Heart right ventricle (tissue), 16 donors: ENCODE results near the gene OAF. TPM values are rescaled to one million over a fixed set of nuclear protein-coding genes. Genes with fewer than 3 reads are reported as not detected.

Source experiments
- ATAC-seq, 8 donors: fragments of 200-7000 bp; cut with Tn5 transposase; one replicate each; pipeline ENCODE4 v1.9.1; 2020; ENCODE audit warnings: mild to moderate bottlenecking in 8 of 8, moderate library complexity in 8 of 8, moderate number of reproducible peaks in 1 of 8
- DNase-seq, 2 donors: peaks; one replicate each; pipeline ENCODE4 v3.0.0-alpha.2; 2020
- H3K27ac ChIP-seq, 10 donors: fragments of 200-600 bp; sonication (generic) in 2 of 10; one replicate each; pipeline versions ENCODE4 v1.5.0 to v1.8.0; 2020 to 2022; ENCODE audit warnings: mild to moderate bottlenecking in 3 of 10
- H3K27me3 ChIP-seq, 7 donors: fragments of 200-600 bp; one replicate each; pipeline ENCODE4 v1.8.0; 2021 to 2022; ENCODE audit warnings: mild to moderate bottlenecking in 2 of 7
- H3K36me3 ChIP-seq, 9 donors: fragments of 200-600 bp; sonication (generic) in 1 of 9; one replicate each; pipeline versions ENCODE4 v1.5.0 to v1.8.0; 2020 to 2022; ENCODE audit warnings: mild to moderate bottlenecking in 2 of 9
- H3K4me1 ChIP-seq, 9 donors: fragments of 200-600 bp; sonication (generic) in 1 of 9; one replicate each; pipeline versions ENCODE4 v1.5.0 to v1.8.0; 2020 to 2022; ENCODE audit warnings: mild to moderate bottlenecking in 4 of 9
- H3K4me3 ChIP-seq, 10 donors: fragments of 200-600 bp; sonication (generic) in 2 of 10; one replicate each; pipeline versions ENCODE4 v1.5.0 to v1.8.0; 2020 to 2022; ENCODE audit warnings: mild to moderate bottlenecking in 7 of 10, moderate library complexity in 2 of 10
- H3K9me3 ChIP-seq, 11 donors: fragments of 200-600 bp in 10 of 11; sonication (generic) in 2 of 11; one replicate each; pipeline versions ENCODE4 v1.5.0 to v1.8.0; 2013 to 2022; ENCODE audit warnings: mild to moderate bottlenecking in 2 of 11, control low read depth in 1 of 11, moderate library complexity in 1 of 11
- CTCF ChIP-seq, 9 donors: fragments of 200-600 bp; sonication (generic) in 2 of 9; IDR thresholded peaks; one replicate each; pipeline versions ENCODE4 v1.5.0 to v1.8.0; 2021 to 2022; ENCODE audit warnings: antibody characterized with exemption in 9 of 9, mild to moderate bottlenecking in 5 of 9, moderate library complexity in 1 of 9
- WGBS, 2 donors: extraction: QIAGEN DNeasy Blood & Tissue Kit; methylation state at CpG; one replicate each; pipeline ENCODE4 v1.1.7; 2013; ENCODE audit warnings: inconsistent platforms in 1 of 2; 5-methylcytosine and 5-hydroxymethylcytosine counted together
- intact Hi-C, 10 donors: fragments of 100-400 bp; cut with DNase I; formaldehyde crosslinking; loops; one replicate each; pipeline versions ENCODE4 v1.11.1 to v1.14.2; 2022
- polyA plus RNA-seq, 2 donors: library from polyadenylated mRNA; stranded (reverse); fragments of 200-250 nt; gene quantifications; one replicate each; pipeline ENCODE4 v1.2.3, GENCODE V29; 2013
- total RNA-seq, 10 donors: library from RNA; stranded (reverse); fragmentation: NEBNext Ultra II Directional in 3 of 10; extraction: Animal tissue kit (Norgen Biotek cat#: 25700) in 3 of 10; gene quantifications; one replicate each; pipeline versions ENCODE4 v1.2.1 to v1.2.4, GENCODE V29; 2021 to 2023
- donor health status: Arrhythmogenic right ventricular cardiomyopathy.
- donor health status: ischemic (EF 13 %, LVEDD 7.1; RV severe dilation, severe dysfunction).
- donor health status: healthy with polysubstance abuse.
- donor health status: DM: no; HTN: yes; CAD: no.
- donor health status: DM: no; HTN: no; CAD: no.
- donor health status: ischemic (EF 25% LVEDD 6.9; RV normal size, moderate dysfunction).
- donor health status: ischemic (EF 25% LVEDD 5.7; RV mildly dilated, moderate dysfunction).
- donor health status: healthy.
- donor health status: DM: yes; HTN: yes; CAD: no.
- donor health status: Ischemic cardiomyopathy.
- donor health status: ischemic (EF 35%, LVEDD 5.7; RV mildly dilated, moderate dysfunction).
- donor health status: nonischemic (EF 11% LVEDD 7.7; RV severe dilation, severe dysfunction).
- donor health status: DM: yes; HTN: yes; CAD: no.
- donor health status: PGD.
- donor health status: ischemic (EF 29% LVEDD 5.4; RV normal size, mild dysfunction).
- donor health status: nonischemic (EF 23%, LVEDD 6.1; RV moderate dilation, normal function).

The OAF gene
- total and polyA plus RNA-seq, 12 donors = 8.4 to 41.6 (median 15.3) TPM

DNA sequence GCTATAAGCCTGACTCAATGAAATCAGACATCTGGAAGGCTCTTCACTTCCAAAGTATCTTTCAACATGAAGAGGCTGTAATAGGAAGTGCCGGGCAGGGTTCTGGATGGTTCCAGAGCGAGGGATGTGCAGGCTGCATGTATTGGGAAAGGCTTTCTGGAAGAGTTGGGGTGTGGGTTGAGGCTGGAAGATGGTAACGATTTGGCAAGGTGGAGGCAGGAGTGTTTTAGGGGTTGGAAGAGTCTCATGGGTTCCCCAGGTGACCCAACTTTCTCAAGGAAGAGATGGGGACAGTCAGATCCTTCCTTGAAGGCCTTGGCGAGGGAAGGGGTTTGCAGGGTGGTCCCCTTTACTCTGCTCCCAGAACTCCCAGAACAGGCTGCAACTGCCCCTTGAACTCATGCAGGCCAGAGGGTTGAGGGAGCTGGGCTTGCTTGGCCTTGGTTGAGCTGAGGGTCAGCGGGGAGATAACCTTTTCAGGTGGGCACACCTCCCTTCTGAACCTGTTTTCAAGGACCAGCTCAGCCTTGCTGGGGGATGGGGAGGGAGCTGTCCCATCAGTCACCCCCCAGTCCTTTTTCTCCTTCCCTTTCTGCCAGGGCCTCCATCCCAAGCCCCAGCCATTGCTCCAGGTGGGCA, 19.7 kb downstream of the OAF start:
- no peak for TF ChIP-seq CTCF (IDR thresholded peaks at IDR 0.05)
- no peak for DNase-seq
- WGBS, 2 donors = 83 to 84% methylated on average over 5 of the region's 5 CpGs
- no peak for ATAC-seq
- peaks cover 0 to 23% (median 15%) of the 10 kb centered on the region in 7 donors for H3K27me3 ChIP-seq
- no peaks in the 10 kb centered on the region for H3K9me3 ChIP-seq
- intact Hi-C loops = loop anchor here in 2 of 10 donors (1.0 kb wide), 1 partner anchor 58 kb away; no protein-coding TSS in a partner anchor
- peaks cover 0 to 29% (median 0%) of the 10 kb centered on the region in 9 donors for H3K36me3 ChIP-seq
- peaks cover 0 to 12% (median 7%) of the 10 kb centered on the region in 9 donors for H3K4me1 ChIP-seq
- H3K4me3 ChIP-seq = no peak overlapping the region
- H3K27ac ChIP-seq = no peak overlapping the region

DNA sequence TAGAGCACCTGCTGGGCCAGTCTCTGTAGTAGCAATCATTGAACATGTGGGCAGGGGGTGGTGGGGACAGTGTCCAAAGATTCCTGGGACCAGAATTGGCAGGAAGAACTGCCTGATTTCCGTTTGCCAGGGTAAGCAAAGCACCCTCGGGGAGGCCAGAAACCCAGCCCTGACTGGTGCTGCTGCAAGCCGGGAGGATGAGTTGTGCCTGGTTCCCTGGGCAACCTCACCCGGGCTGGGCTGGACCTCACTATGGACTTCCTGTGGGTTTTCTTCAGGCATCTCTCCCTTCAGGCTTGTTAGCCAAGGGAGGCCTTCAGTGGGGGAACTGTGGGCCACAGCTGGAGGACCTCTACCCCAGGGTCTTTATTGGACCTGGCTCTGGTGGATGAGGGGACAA, 21.1 kb downstream of the OAF start:
- no peak for ATAC-seq
- WGBS, 2 donors = 45 to 59% methylated on average over 4 of the region's 4 CpGs
- H3K4me1 ChIP-seq = peaks cover 0 to 6% (median 0%) of the 10 kb centered on the region in 9 donors
- intact Hi-C loops = no loop called here
- H3K9me3 ChIP-seq = no peaks in the 10 kb centered on the region
- DNase-seq = no peak
- peaks cover 0 to 26% (median 0%) of the 10 kb centered on the region in 9 donors for H3K36me3 ChIP-seq
- no peak for TF ChIP-seq CTCF (IDR thresholded peaks at IDR 0.05)
- H3K27ac ChIP-seq = no peak overlapping the region
- H3K27me3 ChIP-seq = peaks cover 0 to 23% (median 15%) of the 10 kb centered on the region in 7 donors
- no peak overlapping the region for H3K4me3 ChIP-seq

DNA sequence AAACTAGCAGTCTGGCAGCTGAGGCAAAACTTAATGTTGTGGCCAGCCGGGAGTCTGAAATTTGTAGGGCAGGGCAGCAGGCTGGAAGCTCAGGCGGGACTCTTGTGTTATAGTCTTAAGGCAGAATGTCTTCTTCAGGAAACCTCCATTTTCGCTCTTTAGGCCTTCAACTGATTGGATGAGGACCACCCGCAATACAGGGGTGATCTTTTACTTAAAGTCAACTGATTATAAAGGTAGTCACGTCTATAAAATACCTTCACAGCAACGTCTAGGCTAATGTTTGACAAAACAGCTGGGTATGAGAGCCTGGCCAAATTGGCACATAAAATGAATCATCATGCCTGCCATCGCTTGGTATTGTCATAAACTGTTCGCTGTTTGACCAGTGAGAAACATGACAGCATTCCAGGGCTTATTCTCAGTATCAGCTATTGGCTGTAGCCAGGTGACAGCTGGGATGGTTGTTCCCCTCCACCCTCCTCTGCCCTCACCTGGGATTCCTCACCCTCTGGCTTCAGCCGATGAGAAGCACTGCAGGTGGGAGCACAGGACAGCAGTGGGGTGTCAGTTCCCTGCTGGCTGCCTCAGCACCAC, 22.5 kb downstream of the OAF start:
- DNase-seq (no peak), ATAC-seq (no peak)
- intact Hi-C loops = no loop called here
- Histone ChIP-seq H3K27me3 (peaks cover 0 to 25% (median 15%) of the 10 kb centered on the region in 7 donors), H3K4me1 (peaks cover 0 to 6% (median 0%) of the 10 kb centered on the region in 9 donors), H3K27ac (no peak overlapping the region), H3K4me3 (no peak overlapping the region), H3K9me3 (no peaks in the 10 kb centered on the region), H3K36me3 (peaks cover 0 to 12% (median 0%) of the 10 kb centered on the region in 9 donors)
- TF ChIP-seq CTCF (IDR thresholded peaks at IDR 0.05) = no peak
- 84% methylated on average over 9 of the region's 9 CpGs for WGBS, 2 donors

DNA sequence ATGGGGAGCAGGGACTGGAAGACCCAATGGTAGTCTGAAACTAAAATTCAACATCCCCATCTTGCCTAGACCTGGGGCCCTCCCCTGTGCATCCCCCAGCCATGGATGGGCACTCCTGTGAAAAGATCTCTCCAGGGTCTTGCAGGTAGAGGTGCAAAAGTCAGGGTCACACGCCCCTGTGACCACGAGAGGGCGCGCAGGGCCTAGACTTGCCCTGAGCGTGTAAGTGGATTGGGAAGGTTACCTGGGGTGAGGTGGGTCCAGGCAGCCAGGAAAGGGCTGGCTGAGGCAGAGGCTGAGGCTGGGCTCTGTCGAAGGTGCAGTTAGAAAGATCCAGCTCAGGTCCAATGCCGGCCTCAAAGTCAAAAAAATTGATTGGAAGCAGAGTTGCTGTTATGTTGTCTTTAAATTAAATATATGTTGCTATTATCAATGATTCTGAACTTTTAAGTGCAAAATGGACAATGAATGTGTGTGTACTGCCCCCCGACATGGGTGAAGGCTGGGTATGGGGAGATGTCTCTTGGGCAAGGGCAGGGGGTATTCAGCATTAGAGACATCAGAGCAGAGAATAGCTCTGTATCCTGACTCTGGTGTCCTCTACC, 24.3 kb downstream of the OAF start:
- DNase-seq (peak; percentile 48 to 65), ATAC-seq (peak; percentile 66 to 87 (median 75))
- H3K4me3 ChIP-seq = no peak overlapping the region
- 19 to 25% methylated on average over 8 of the region's 8 CpGs for WGBS, 2 donors
- H3K9me3 ChIP-seq = no peaks in the 10 kb centered on the region
- peak; percentile 41 to 83 (median 77) for TF ChIP-seq CTCF (IDR thresholded peaks at IDR 0.05)
- H3K27me3 ChIP-seq = peaks cover 5 to 43% (median 30%) of the 10 kb centered on the region in 7 donors
- H3K36me3 ChIP-seq = no peaks in the 10 kb centered on the region
- intact Hi-C loops = loop anchor here in 9 of 10 donors (1.0 to 5.0 kb wide), 6 partner anchors 64 to 68 kb away; no protein-coding TSS in a partner anchor
- no peak overlapping the region for H3K27ac ChIP-seq
- H3K4me1 ChIP-seq = peaks cover 0 to 6% (median 0%) of the 10 kb centered on the region in 9 donors
